ENCODE measurements around the gene FOXL2.

- TF ChIP-seq, protein P1, sequence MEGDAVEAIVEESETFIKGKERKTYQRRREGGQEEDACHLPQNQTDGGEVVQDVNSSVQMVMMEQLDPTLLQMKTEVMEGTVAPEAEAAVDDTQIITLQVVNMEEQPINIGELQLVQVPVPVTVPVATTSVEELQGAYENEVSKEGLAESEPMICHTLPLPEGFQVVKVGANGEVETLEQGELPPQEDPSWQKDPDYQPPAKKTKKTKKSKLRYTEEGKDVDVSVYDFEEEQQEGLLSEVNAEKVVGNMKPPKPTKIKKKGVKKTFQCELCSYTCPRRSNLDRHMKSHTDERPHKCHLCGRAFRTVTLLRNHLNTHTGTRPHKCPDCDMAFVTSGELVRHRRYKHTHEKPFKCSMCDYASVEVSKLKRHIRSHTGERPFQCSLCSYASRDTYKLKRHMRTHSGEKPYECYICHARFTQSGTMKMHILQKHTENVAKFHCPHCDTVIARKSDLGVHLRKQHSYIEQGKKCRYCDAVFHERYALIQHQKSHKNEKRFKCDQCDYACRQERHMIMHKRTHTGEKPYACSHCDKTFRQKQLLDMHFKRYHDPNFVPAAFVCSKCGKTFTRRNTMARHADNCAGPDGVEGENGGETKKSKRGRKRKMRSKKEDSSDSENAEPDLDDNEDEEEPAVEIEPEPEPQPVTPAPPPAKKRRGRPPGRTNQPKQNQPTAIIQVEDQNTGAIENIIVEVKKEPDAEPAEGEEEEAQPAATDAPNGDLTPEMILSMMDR (IDR thresholded peaks at IDR 0.05): no peak
- no peak for TF ChIP-seq POLR2A (IDR thresholded peaks at IDR 0.05)
Observed at GRCh38 chr3:138974462-138974861, 27.5 kb upstream of the FOXL2 start.

Data from thyroid gland (tissue), 4 donors.